Measurements from ENCODE around the gene PARVB. TPM values are rescaled to one million over a fixed set of nuclear protein-coding genes. Genes with fewer than 3 reads are reported as not detected.

PARVB gene
- total and polyA plus RNA-seq, 2 donors (not counting 3 experiments of a cell fraction or from before 2014, with no cell fraction given), result 155 to 162 TPM

DNA sequence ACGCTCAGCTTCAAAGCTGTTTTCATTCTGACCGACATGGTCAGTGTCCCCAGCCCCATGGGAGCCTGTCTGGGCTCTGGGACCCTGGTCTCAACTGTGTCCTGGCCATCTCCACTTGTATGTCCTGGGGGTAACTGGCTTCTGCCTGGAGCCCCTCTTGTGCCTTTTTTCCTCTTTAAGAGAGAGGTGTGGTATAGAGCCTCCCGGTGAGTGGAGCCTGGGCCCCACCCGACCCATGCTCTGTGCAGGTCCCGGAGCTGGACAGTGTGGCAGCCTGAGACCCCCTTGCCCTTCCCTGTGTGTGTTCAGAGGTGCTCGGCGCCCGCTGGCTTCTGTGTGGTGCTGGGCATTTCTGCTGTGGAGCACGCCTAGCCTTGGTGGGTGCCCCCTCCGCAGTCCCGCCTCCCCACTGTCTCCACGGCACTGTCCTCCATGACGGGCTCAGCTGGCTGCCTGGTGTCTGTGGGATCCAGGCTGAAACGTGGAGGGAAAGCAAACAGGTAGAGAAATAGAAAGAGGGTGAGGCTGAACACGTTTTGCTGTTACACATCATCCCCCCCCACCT, 74.9 kb downstream of the PARVB start:
- Histone ChIP-seq H3K27me3 (ENCODE audit: control insufficient read depth in 2 of 2, insufficient read depth in 2 of 2, low read length in 2 of 2) (no peaks in the 10 kb centered on the region), H3K4me2 (ENCODE audit: insufficient read depth, low read length) (no peak overlapping the region), H3K79me2 (ENCODE audit: control insufficient read depth, insufficient read depth, low read length) (no peaks in the 10 kb centered on the region), H3K9me1 (replicated peaks; ENCODE audit: control insufficient read depth, extremely low read depth, insufficient read depth, low read length) (no peaks in the 10 kb centered on the region), H3K36me3 (ENCODE audit: control insufficient read depth in 2 of 2, extremely low read depth in 1 of 2, insufficient read depth in 2 of 2, low read length in 2 of 2) (peaks cover 10 to 35% of the 10 kb centered on the region in 2 experiments), H3K27ac (ENCODE audit: insufficient read depth, low read depth, low read length) (no peak overlapping the region), H3K9me3 (replicated peaks; ENCODE audit: control insufficient read depth, insufficient read depth, low read length) (no peaks in the 10 kb centered on the region), H4K20me1 (replicated peaks; ENCODE audit: control insufficient read depth, extremely low read depth, insufficient read depth, low read length) (no peaks in the 10 kb centered on the region), H3K9ac (replicated peaks; ENCODE audit: extremely low read depth, insufficient read depth, low read length) (no peak overlapping the region), H2AFZ (ENCODE audit: low read depth, low read length) (no peak overlapping the region), H3K4me3 (replicated peaks in 1 of 3; ENCODE audit: insufficient read depth in 1 of 3, low read depth in 1 of 3, low read length in 3 of 3) (no peak overlapping the region), H3K4me1 (ENCODE audit: control insufficient read depth, extremely low read depth, insufficient read depth, low read length) (no peaks in the 10 kb centered on the region)
- BruUV-seq (replicated peaks), result no TSS peak
- ChIA-PET CTCF (interaction anchor here (1.3 kb wide), 1 partner anchor 13 kb away, joined by 3 read pairs; no protein-coding TSS in a partner anchor), POLR2A (no interaction called here)
- intact Hi-C loops (cut with micrococcal nuclease), result no loop called here
- TF ChIP-seq FOS (IDR thresholded peaks at IDR 0.05; ENCODE audit: borderline replicate concordance, insufficient read depth, low read length) (no peak), POLR2AphosphoS5 (IDR thresholded peaks at IDR 0.05; ENCODE audit: insufficient read depth, low read depth, low read length) (no peak), JUN (IDR thresholded peaks at IDR 0.05; ENCODE audit: borderline replicate concordance, insufficient read depth, insufficient read length, low read depth) (no peak), POLR2A (IDR thresholded peaks at IDR 0.05; ENCODE audit: low read depth, low read length) (no peak), GATA2 (IDR thresholded peaks at IDR 0.05; ENCODE audit: insufficient read depth, insufficient read length, low read depth, low read length) (no peak), MYC (IDR thresholded peaks at IDR 0.05; ENCODE audit: low read depth, low read length) (no peak), EZH2 (IDR thresholded peaks at IDR 0.05; ENCODE audit: borderline replicate concordance, low read depth, low read length, severe bottlenecking) (no peak)
- TF ChIP-seq, protein P1, sequence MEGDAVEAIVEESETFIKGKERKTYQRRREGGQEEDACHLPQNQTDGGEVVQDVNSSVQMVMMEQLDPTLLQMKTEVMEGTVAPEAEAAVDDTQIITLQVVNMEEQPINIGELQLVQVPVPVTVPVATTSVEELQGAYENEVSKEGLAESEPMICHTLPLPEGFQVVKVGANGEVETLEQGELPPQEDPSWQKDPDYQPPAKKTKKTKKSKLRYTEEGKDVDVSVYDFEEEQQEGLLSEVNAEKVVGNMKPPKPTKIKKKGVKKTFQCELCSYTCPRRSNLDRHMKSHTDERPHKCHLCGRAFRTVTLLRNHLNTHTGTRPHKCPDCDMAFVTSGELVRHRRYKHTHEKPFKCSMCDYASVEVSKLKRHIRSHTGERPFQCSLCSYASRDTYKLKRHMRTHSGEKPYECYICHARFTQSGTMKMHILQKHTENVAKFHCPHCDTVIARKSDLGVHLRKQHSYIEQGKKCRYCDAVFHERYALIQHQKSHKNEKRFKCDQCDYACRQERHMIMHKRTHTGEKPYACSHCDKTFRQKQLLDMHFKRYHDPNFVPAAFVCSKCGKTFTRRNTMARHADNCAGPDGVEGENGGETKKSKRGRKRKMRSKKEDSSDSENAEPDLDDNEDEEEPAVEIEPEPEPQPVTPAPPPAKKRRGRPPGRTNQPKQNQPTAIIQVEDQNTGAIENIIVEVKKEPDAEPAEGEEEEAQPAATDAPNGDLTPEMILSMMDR (IDR thresholded peaks at IDR 0.05; ENCODE audit: extremely low read depth in 1 of 2, insufficient read depth in 1 of 2, low read depth in 1 of 2, low read length in 2 of 2), result no peak
- TF ChIP-seq, protein P2, sequence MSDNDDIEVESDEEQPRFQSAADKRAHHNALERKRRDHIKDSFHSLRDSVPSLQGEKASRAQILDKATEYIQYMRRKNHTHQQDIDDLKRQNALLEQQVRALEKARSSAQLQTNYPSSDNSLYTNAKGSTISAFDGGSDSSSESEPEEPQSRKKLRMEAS (IDR thresholded peaks at IDR 0.05; ENCODE audit: insufficient read depth, insufficient read length), result no peak
- no peak for FAIRE-seq
- dilution Hi-C loops (cut with MboI; ENCODE audit: extremely low pct_ligation_motif_present, low sequenced_read_pairs), result no loop called here
- no peak for DNase-seq (ENCODE audit: low read depth, low spot score)

Measured in endothelial cell of umbilical vein (primary cell).